Tibial artery (tissue), 4 donors: ENCODE results near the gene FAM135A.

Source experiments
- DNase-seq, 2 donors: peaks; one replicate each; pipeline ENCODE4 v3.0.0-alpha.2; 2019
- H3K27ac ChIP-seq, 2 donors: fragments of 200-600 bp; sonication (generic) in 1 of 2; 1 replicate in 1 of 2; 2 replicates in 1 of 2; pipeline ENCODE4 v1.5.1; 2018 to 2019; ENCODE audit warnings: mild to moderate bottlenecking in 1 of 2
- H3K27me3 ChIP-seq, 2 donors: fragments of 200-600 bp; sonication (generic) in 1 of 2; one replicate each; pipeline versions ENCODE4 v1.5.1 to v1.6.0; 2016 to 2019
- H3K36me3 ChIP-seq, 3 donors: fragments of 200-600 bp; sonication (generic) in 2 of 3; one replicate each; pipeline ENCODE4 v1.5.1; 2016 to 2019; ENCODE audit warnings: mild to moderate bottlenecking in 2 of 3
- H3K4me1 ChIP-seq, 4 donors: fragments of 200-600 bp; sonication (generic) in 2 of 4; 1 replicate in 3 of 4; 2 replicates in 1 of 4; pipeline ENCODE4 v1.5.1; 2016 to 2019
- H3K4me3 ChIP-seq, 2 donors: fragments of 200-600 bp; sonication (generic) in 1 of 2; 1 replicate in 1 of 2; 2 replicates in 1 of 2; pipeline ENCODE4 v1.5.1; 2018 to 2019; ENCODE audit warnings: mild to moderate bottlenecking in 2 of 2
- H3K9me3 ChIP-seq, 3 donors: fragments of 200-600 bp; sonication (generic) in 1 of 3; one replicate each; pipeline ENCODE4 v1.5.1; 2016 to 2019
- CTCF ChIP-seq, 2 experiments: fragments of 200-600 bp in 1 of 2; fragments of 450-650 bp in 1 of 2; IDR thresholded peaks; one replicate each; pipeline ENCODE4 v1.5.1; 2017 to 2019; ENCODE audit warnings: antibody characterized with exemption in 2 of 2, mild to moderate bottlenecking in 1 of 2, moderate library complexity in 1 of 2
- intact Hi-C: fragments of 100-400 bp; cut with DNase I; formaldehyde crosslinking; loops from one replicate; pipeline ENCODE4 v1.15.0; 2023; ENCODE audit warnings: low total_unique reads

The FAM135A gene

DNA sequence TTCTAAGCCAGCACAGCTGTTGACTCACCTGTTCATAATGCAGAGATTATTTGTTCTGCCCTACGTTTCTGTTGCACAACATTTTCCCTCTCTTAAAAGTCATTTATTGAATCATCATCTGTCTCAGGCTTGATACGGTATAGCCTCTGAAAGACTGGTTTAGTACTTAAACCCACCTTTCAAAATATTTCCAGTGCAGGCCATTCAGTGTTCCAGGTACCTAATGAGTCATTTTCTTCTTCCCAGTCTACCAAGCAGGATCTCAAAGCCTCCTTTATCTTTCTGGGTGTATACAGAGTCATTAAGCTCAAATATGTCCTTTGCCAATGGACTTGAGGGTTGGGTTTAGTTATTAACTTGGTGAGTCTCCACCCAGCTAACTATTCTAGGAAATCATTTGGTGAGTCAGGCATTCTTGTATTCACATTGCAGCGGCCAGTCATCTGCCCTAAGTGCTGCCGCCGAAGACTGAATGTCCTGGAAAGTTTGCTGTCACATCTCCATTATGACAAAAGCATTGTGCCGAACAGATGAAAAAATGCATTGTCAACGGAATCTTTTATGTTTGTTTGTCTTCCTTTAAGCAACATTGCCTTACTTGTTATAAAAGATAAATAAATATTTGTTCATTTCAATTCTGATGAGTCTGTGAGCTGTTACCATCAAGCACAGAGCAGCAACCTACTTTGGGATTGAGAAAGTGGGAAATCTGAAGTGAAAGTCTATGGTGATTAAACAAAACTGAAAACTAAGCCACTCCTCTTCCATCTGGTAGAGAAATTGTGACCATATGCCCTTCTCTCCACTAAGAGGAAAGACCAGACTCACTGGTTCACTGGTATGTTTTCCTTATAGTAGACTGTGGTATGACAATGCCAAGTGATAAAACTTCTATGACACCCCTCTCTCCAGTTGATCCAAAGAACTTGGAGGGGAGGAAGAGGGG, 14.3 kb upstream of the FAM135A start:
- Histone ChIP-seq H3K36me3 (no peaks in the 10 kb centered on the region), H3K27ac (no peak overlapping the region), H3K9me3 (no peaks in the 10 kb centered on the region), H3K27me3 (no peaks in the 10 kb centered on the region), H3K4me3 (no peak overlapping the region), H3K4me1 (no peaks in the 10 kb centered on the region)
- no peak for TF ChIP-seq CTCF (IDR thresholded peaks at IDR 0.05)
- intact Hi-C loops: no loop called here
- DNase-seq: no peak

DNA sequence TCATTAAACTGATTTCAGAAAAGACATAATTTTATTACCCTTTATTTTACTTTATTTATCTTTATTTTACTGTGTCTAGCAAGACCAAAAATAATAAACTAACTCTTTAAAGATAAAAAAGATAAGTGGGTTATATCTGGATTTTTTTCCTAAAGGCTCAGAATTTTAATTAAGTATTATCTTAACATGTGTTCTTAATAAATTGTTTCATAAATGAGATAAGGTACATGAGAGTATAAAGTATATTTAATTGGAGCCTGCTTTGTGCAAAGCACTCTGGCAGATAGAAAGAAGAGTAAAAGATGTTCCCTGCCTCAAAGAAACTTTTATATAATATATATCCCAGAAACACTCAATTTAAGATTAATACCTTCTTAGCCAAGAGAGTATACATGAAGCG, 8.7 kb upstream of the FAM135A start:
- intact Hi-C loops: no loop called here
- Histone ChIP-seq H3K4me3 (no peak overlapping the region), H3K27me3 (no peaks in the 10 kb centered on the region), H3K4me1 (no peaks in the 10 kb centered on the region), H3K27ac (no peak overlapping the region), H3K9me3 (no peaks in the 10 kb centered on the region), H3K36me3 (no peaks in the 10 kb centered on the region)
- TF ChIP-seq CTCF (IDR thresholded peaks at IDR 0.05): no peak
- DNase-seq: no peak

DNA sequence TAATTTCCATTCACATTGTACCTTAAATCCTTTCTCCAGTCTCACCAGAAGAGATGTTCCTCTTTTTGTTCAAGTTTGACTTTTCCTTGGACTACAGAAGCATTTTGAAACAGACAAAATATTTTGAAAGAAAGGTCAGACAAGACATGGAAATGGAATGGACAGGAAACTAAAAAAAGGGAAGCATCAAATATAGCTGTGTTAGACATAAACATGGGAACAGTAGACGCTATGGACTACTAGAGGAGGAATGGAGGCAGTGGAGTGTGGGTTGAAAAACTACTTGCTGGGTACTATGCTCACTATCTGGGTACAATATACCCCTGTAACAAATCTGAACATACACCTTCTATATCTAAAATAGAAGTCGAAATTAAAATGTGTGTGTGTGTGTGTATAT, 4.1 kb upstream of the FAM135A start:
- H3K9me3 ChIP-seq: no peaks in the 10 kb centered on the region
- H3K27ac ChIP-seq: no peak overlapping the region
- DNase-seq: no peak
- H3K4me3 ChIP-seq: no peak overlapping the region
- no peaks in the 10 kb centered on the region for H3K27me3 ChIP-seq
- H3K4me1 ChIP-seq: peaks cover 0 to 7% (median 2%) of the 10 kb centered on the region in 4 donors
- TF ChIP-seq CTCF (IDR thresholded peaks at IDR 0.05): no peak
- intact Hi-C loops: no loop called here
- H3K36me3 ChIP-seq: no peaks in the 10 kb centered on the region

DNA sequence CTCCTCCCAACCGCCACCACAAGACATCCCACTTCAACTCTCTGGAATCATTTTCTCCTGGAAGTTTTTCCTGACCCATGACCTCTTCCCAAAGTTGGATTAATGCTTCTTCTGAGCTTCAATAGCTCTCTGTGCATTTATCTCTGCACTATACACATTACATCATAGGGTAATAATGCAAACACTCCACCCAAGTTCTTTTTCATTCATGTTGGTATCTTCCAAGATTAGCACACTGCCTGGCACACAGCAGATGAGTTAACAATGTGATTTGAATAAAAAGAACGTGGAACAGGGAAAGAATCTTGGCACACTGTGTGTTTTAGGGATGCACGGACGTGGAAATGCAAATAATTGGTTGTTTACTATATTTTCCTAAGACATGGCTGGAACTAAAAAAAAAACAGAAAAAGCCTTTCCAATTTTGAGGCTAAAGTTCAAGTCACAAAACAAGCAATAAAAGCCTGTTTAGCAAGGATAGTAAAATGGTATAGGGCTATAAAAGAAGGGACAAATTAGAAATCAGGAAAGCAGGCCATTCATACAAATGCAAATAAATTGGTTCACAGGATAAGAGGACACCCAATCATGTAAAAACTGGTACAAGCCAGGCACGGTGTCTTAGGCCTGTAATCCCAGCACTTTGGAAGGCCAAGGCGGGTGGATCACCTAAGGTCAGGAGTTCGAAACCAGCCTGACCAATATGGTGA, 1.6 kb upstream of the FAM135A start:
- TF ChIP-seq CTCF (IDR thresholded peaks at IDR 0.05): no peak
- no peak overlapping the region for H3K27ac ChIP-seq
- intact Hi-C loops: loop anchor here (5.0 kb wide), 1 partner anchor 256 kb away; the partner anchor contains the start of gene SMAP1
- H3K27me3 ChIP-seq: no peaks in the 10 kb centered on the region
- H3K4me1 ChIP-seq: peaks cover 0 to 19% (median 14%) of the 10 kb centered on the region in 4 donors
- H3K9me3 ChIP-seq: no peaks in the 10 kb centered on the region
- no peak for DNase-seq
- peak overlapping the region in 1 of 2 donors; percentile 97 for H3K4me3 ChIP-seq
- H3K36me3 ChIP-seq: no peaks in the 10 kb centered on the region

DNA sequence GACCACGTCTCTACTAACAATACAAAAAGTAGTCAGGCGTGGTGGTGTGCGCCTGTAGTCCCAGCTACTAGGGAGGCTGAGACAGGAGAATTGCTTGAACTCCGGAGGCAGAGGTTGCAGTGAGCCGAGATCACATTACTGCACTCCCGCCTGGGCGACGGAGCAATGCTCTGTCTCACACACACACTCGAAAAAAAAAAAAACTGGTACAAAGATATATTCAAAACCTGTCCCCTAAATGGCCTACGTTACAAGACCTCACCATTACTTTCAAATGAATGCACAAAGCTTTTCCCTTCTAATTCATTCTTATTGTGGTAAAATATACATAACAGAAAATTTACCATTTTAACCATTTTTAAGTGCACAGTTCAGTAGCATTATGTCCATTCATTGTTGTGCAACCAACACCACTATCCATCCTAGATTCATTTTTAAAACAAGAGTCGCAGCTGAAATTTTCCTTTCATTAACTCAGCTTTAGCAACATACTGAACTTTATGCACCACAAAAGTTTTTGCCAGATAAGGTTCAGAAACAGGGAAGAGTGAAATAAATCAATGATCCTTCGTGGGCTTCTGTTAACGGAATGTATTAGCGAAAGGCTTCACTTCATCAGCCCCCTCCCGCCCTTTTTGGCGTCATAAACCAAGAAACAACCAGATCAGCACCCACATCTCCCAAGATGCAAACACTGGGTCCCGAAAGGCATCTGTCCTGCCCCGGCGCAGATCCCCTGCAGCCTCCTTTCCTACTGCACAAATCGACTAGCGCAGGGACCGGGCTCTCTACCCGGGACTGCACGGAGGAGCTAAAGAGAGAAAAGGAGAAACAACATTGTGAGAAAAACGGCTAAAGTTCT, 825 bp upstream of the FAM135A start:
- TF ChIP-seq CTCF (IDR thresholded peaks at IDR 0.05): no peak

More for the DNA sequence above, 825 bp upstream of the FAM135A start:
- Histone ChIP-seq H3K4me3 (peak overlapping the region; percentile 97 to 99), H3K27ac (peak overlapping the region; percentile 90 to 97), H3K36me3 (no peaks in the 10 kb centered on the region), H3K27me3 (no peaks in the 10 kb centered on the region), H3K9me3 (no peaks in the 10 kb centered on the region), H3K4me1 (peaks cover 0 to 19% (median 14%) of the 10 kb centered on the region in 4 donors)
- DNase-seq: no peak
- intact Hi-C loops: loop anchor here (5.0 kb wide), 1 partner anchor 255 kb away; the partner anchor contains the start of gene SMAP1
